Activated gamma-delta T cell treated with Interleukin-2 at 50 U/mL for 16 hours (primary cell): Measurements from ENCODE around the gene INVS.
"Not testable (repeated sequence)": the region's sequence is repeated elsewhere in the genome, so short reads cannot be mapped to it uniquely, and the experiment has no call there.

ENCODE experiments used
- DNase-seq: peaks from one replicate; pipeline ENCODE4 v3.0.0-alpha.2; 2020

INVS gene, protein sequence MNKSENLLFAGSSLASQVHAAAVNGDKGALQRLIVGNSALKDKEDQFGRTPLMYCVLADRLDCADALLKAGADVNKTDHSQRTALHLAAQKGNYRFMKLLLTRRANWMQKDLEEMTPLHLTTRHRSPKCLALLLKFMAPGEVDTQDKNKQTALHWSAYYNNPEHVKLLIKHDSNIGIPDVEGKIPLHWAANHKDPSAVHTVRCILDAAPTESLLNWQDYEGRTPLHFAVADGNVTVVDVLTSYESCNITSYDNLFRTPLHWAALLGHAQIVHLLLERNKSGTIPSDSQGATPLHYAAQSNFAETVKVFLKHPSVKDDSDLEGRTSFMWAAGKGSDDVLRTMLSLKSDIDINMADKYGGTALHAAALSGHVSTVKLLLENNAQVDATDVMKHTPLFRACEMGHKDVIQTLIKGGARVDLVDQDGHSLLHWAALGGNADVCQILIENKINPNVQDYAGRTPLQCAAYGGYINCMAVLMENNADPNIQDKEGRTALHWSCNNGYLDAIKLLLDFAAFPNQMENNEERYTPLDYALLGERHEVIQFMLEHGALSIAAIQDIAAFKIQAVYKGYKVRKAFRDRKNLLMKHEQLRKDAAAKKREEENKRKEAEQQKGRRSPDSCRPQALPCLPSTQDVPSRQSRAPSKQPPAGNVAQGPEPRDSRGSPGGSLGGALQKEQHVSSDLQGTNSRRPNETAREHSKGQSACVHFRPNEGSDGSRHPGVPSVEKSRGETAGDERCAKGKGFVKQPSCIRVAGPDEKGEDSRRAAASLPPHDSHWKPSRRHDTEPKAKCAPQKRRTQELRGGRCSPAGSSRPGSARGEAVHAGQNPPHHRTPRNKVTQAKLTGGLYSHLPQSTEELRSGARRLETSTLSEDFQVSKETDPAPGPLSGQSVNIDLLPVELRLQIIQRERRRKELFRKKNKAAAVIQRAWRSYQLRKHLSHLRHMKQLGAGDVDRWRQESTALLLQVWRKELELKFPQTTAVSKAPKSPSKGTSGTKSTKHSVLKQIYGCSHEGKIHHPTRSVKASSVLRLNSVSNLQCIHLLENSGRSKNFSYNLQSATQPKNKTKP

DNA sequence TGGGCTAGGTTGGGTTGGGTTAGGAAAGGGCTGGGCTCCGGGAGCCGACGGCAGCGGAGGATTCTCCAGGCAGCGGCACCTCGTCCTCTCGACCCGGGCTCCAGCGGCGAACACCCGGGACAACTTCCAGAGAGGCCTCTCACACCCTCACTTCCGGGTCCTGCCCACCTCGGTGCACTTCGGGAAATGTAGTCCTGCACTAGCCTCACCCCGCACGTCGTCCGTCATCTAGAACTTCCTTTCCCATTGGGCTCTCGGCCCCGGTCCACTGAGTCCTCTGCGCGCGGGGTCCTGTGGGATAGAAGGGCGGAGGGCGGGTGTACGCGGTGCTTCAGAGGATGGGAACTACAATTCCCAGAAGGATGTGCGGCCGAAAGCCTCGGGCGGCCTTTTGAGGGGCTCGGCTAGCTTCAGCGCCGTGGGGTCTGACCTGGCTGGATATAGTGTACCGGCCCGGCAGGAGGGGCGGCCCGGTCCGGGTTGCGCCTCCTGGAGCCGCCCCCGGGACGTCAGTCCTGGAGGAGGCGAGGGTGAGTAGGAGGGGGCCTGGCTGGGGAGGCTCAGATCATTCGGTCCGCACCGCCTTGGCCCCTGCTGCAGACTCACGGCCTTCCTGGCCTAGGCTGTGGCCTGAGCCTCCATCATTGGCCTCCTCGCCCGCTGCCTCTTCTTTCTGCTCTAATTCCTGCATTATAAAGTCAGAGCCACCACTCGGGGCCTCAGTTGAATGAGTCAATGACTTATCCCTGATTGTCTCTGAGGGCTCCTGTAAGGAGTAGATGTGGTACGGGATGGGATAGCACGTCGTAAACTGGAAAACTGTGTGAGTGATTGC is at the start of gene INVS, which contains the start of gene ERP44:
TSS of gene INVS (plus strand) at position 357 of the 835 bp plus-strand sequence. CDS start 5,279 bp downstream, outside the sequence.
TSS of gene ERP44 (minus strand) at position 114 of the 835 bp plus-strand sequence. CDS start 160 bp downstream, outside the sequence.
- peak; percentile 96 for DNase-seq

DNA sequence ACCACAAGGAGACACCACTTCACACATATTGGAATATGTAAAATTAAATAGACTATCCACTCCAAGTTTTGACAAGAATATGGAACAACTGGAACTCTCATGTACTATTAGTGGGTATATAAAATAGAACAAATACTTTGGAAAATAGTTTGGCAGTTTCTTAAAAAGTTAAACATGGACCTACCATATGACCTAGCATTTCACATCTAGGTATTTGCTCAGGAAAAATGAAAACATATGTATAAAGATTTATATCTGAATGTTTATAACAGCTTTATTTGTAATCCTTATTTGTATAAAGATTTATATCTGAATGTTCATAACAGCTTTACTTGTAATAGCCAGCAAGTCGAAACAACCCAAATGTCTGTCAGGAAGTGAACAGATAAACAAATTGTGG is 49.5 kb upstream of the INVS start:
- DNase-seq: no peak

- no peak for DNase-seq
Measured at GRCh38 chr9:100052375-100052774, 46.7 kb upstream of the INVS start.

GRCh38 chr9:100056561-100056960 is 42.5 kb upstream of the INVS start:
- no peak for DNase-seq

DNA sequence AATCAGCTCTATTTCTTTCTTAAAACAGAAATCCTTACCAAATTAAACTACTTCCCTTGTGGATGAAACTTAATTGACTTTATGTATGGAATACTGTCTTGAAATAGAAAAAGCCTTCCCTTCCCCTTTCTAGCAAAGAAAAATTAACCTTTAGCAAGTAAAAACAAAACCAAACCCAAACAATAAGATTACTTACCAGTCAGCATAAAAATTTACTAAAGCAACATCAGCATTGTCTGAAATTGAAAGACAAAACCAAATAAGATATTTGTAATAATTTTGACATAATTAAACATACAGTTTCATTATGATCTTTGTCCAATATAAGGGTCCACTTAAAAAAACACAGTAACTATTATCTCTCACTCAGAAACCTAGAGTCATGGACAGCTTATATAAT is 41.4 kb upstream of the INVS start:
- no peak for DNase-seq

DNA sequence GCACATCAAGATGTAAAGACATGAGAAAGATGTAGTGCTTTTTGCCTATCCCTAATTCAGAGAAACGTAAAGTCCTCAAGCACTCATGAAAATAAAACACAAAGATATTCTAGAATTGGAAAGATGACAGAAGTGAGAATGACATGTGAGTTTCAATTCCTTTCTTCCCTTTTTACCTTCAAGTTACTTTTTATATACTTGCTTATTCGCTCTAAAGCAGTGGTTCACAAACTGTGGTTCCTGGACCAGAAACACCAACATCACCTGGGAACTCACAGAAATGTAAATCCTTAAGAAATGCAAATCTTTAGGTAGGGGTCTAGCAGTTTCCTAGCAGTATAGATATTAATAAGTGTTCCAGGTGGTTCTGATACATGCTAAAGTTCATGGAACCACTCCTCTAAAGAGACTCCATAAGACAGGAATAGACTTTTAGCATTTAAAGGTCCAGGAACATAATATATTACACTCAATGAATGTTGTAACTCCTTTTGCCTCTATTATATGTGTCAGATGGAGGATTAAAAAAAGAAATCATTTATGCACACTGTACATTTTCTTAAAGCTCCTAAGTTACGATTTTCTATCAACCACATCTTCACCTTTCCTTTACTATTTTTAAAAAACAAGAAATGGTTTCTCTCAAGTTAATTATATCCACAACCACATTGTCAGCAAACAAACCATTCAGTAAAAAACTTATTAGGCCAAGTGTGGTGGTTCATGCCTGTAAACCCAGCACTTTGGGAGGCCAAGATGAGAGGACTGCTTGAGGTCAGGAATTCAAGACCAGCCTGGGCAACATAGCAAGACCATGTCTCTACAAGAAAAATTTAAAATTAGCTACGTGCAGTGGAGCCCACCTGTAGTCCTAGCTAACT is 40.1 kb upstream of the INVS start:
- DNase-seq: no peak

- not testable (repeated sequence) for DNase-seq
Measured at GRCh38 chr9:100062683-100063082, 36.4 kb upstream of the INVS start.

- DNase-seq: no peak
Measured at GRCh38 chr9:100063185-100063584, 35.9 kb upstream of the INVS start.

GRCh38 chr9:100064872-100065581 is 34.0 kb upstream of the INVS start:
- DNase-seq: no peak

DNA sequence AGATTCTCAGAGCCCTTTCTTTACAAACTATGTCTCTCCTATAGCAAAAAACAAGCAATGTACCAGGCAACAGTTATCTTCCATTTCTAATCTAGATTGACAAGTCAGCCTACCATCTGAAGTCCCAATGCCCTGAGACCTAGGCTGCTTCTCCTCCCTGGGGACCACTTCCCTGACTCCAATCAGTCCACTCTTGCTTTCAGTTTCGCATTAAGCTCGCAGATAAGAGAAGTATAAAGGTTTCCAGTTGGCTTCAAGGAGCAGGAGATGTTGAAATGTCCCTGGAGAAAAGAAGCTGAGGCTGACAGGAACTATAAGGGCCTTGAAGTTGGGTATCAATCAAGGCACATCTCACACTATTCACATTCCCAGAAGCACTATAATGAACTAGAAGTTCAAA is 32.5 kb upstream of the INVS start:
- DNase-seq: no peak

GRCh38 chr9:100067990-100068389 is 31.1 kb upstream of the INVS start:
- DNase-seq: not testable (repeated sequence)

DNA sequence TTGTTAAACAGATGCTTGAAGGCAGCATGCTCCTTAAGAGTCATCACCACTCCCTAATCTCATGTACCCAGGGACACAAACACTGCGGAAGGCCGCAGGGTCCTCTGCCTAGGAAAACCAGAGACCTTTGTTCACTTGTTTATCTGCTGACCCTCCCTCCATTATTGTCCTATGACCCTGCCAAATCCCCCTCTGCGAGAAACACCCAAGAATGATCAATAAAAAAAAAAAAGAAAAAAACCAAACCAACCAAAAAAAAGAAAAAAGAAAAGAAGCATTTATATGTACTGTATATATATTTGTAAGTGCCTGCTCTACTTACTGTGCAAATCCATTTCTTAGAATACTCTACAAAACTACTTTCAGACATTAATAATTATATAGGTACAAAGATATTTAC is 30.0 kb upstream of the INVS start:
- not testable (repeated sequence) for DNase-seq

DNA sequence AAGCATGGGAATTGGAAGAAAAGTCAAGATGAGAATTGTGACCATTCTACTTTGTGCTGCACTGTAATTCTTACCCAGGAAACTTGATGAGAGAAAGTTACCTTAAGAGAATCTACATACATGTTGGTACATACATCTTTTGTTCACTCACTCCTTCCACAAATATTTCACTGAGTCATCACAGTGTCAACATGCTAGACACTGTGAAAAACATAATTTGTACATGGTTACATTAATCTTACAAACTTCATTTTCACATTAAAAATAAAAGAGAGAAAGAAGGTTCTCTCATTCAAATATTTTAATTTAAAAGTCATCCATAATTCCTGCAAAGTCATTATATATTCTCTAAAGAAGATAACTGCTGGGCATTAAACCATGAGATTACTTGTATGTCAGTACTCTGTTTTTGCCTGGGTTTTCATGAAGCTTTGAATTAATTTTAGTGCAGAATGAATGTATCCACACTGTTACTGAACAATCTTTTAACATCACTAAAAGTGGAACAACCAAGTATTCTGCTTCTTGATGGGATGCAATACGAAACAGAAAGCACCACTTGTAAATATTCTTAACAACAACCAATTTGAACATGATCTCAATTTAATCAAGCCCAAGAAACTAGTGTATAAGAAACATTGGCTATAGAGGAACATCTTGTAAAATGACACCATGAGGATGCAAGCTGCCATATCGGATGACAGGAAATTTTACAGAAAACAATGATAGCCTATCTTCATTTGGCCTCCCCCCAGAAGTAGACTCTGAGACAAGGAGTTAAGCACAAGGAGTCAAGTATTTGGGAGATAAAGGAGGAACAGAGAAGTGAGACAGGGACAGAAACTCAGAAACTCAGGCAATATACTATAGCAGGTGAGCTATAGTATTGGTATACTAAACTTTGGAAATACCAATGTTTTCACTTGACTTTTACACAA is 28.7 kb upstream of the INVS start:
- no peak for DNase-seq

DNA sequence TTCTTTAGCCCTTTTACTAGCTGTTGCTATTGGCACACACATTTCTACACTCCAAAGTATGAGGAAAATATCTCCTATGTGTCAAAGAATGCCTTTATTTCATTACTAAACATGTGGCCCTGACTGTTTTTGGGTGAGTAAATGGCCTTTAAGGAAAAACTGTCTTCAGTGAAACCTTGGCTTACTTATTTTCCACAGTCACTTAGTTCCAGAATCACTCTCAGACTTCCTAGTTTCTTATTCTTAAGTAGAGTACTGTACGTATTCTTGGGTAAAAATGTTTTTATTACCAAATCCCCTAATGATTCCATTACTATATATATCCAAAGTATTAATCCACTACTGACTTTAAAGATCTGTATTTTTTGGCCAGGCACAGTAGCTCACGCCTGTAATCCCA is 27.8 kb upstream of the INVS start:
- DNase-seq: no peak

DNA sequence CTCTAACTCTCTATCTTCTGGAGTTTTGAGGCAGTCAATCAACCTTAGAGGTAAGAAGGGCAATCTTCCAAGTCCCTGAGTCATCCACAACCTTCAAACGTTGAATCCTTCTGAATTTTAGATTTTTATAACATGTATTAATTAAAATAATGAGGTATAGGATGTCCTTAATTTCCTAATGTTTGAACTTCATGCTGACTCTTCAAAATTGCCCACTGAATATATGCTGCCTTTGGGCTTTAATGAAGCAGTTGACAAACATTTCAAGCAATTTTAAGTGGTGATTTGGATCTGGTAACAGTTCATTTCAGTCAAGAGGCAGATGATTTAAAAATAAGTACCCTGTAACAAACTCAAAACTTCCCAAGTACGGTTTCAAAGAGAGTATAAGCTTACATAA is 26.2 kb upstream of the INVS start:
- DNase-seq: no peak

- no peak for DNase-seq
Measured at GRCh38 chr9:100074093-100074492, 24.9 kb upstream of the INVS start.

GRCh38 chr9:100074989-100075388 is 24.1 kb upstream of the INVS start:
- DNase-seq: no peak

DNA sequence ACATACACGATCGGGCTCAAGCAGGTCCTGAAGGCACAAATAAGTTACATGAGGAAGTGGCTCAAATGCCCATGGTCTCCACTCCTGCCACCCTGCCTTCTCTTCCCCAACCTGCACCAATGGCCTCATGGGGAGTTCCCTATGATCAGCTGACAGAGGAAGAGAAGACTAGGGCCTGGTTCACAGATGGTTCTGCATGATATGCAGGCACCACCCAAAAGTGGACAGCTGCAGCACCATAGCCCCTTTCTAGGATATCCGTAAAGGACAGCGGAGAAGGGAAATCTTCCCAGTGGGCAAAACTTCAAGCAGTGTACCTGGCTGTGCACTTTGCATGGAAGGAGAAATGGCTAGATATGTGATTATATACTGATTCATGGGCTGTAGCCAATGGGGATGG is 22.8 kb upstream of the INVS start:
- DNase-seq: not testable (repeated sequence)

GRCh38 chr9:100082782-100083181 is 16.3 kb upstream of the INVS start:
- no peak for DNase-seq
